RWPE2 (cell line): Measurements from ENCODE around the gene AGPAT1.
"Not testable (repeated sequence)": the region's sequence is repeated elsewhere in the genome, so short reads cannot be mapped to it uniquely, and the experiment has no call there.

ENCODE experiments used
- ATAC-seq: fragments of 200-7000 bp; cut with Tn5 transposase; 3 replicates; pipeline ENCODE4 v1.9.1; 2021; ENCODE audit warnings: low read depth
- DNase-seq: peaks from one replicate; pipeline ENCODE4 v3.0.0-alpha.2; 2020; ENCODE audit warnings: low spot score
- H3K27ac ChIP-seq: fragments of 450-650 bp; 2 replicates; pipeline ENCODE4 v1.5.1; 2017; ENCODE audit warnings: mild to moderate bottlenecking; ENCODE audit not compliant: poor library complexity, severe bottlenecking
- H3K27me3 ChIP-seq: fragments of 250-450 bp; sonication (Bioruptor Pico); 2 replicates; pipeline ENCODE4 v1.5.1; 2021; ENCODE audit warnings: mild to moderate bottlenecking, moderate library complexity; ENCODE audit not compliant: insufficient read depth, poor library complexity, severe bottlenecking
- H3K36me3 ChIP-seq: fragments of 250-450 bp; sonication (Bioruptor Pico); 2 replicates; pipeline ENCODE4 v1.5.1; 2020; ENCODE audit warnings: low read depth, mild to moderate bottlenecking, moderate library complexity
- H3K4me1 ChIP-seq: fragments of 250-450 bp; sonication (Bioruptor Pico); 2 replicates; pipeline ENCODE4 v1.5.1; 2021; ENCODE audit warnings: mild to moderate bottlenecking, moderate library complexity; ENCODE audit not compliant: insufficient read depth, poor library complexity, severe bottlenecking
- H3K4me3 ChIP-seq: fragments of 250-450 bp; sonication (Bioruptor Pico); 2 replicates; pipeline ENCODE4 v1.5.1; 2021; ENCODE audit warnings: mild to moderate bottlenecking, moderate library complexity; ENCODE audit not compliant: severe bottlenecking
- H3K9me3 ChIP-seq: fragments of 250-450 bp; sonication (Bioruptor Pico); 2 replicates; pipeline ENCODE4 v1.5.1; 2021; ENCODE audit warnings: mild to moderate bottlenecking, moderate library complexity; ENCODE audit not compliant: severe bottlenecking
- TF ChIP-seq, protein P1 (sequence below): fragments of 450-650 bp; IDR thresholded peaks from one replicate; pipeline ENCODE4 v1.5.1; 2017; ENCODE audit warnings: mild to moderate bottlenecking, moderate library complexity; ENCODE audit not compliant: poor library complexity, severe bottlenecking

AGPAT1 gene

DNA sequence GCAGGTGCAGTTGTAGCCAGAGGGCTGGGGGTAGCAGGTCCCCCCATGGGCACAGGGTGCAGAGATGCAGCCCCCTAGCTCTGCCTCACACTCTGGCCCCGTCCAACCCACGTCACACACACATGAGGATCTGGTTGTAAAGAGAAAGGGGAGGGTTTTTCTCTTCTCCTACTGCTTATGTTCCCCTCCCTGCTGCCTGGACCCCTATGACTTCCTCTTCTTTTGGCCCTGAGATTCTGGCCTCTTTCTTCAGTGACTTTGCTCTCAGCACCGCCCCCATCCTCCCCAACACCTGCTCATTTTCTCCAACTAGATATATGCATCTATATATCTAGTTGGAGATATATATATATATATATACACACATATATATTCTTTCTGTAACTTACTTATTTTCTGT is 38.2 kb upstream of the AGPAT1 start:
- Histone ChIP-seq H3K36me3 (no peaks in the 10 kb centered on the region), H3K27ac (no peak overlapping the region), H3K9me3 (no peaks in the 10 kb centered on the region), H3K27me3 (no peaks in the 10 kb centered on the region), H3K4me3 (no peak overlapping the region), H3K4me1 (no peaks in the 10 kb centered on the region)
- TF ChIP-seq, protein P1, sequence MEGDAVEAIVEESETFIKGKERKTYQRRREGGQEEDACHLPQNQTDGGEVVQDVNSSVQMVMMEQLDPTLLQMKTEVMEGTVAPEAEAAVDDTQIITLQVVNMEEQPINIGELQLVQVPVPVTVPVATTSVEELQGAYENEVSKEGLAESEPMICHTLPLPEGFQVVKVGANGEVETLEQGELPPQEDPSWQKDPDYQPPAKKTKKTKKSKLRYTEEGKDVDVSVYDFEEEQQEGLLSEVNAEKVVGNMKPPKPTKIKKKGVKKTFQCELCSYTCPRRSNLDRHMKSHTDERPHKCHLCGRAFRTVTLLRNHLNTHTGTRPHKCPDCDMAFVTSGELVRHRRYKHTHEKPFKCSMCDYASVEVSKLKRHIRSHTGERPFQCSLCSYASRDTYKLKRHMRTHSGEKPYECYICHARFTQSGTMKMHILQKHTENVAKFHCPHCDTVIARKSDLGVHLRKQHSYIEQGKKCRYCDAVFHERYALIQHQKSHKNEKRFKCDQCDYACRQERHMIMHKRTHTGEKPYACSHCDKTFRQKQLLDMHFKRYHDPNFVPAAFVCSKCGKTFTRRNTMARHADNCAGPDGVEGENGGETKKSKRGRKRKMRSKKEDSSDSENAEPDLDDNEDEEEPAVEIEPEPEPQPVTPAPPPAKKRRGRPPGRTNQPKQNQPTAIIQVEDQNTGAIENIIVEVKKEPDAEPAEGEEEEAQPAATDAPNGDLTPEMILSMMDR: no peak
- DNase-seq: no peak
- ATAC-seq: no peak

DNA sequence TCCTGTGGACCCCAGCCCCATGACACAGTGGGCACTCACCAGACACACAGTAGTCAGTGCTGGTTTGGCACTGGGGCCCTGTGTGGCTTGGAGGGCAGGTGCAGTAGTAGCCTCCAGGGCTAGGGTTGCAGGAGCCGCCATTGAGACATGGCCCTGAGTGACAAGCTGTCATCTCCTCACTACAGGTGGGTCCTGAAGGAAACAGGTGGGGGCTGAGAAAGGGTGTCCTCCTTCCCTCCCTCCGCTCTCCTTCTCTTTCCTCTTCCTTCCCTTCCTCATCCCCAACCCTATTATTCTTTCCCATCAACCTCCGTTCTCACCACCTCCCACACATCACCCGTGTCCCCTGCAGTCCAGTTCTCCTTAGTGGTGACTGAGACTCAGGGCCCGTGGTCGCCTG is 37.8 kb upstream of the AGPAT1 start:
- H3K36me3 ChIP-seq: no peaks in the 10 kb centered on the region
- H3K27me3 ChIP-seq: no peaks in the 10 kb centered on the region
- no peaks in the 10 kb centered on the region for H3K9me3 ChIP-seq
- no peak overlapping the region for H3K4me3 ChIP-seq
- ATAC-seq (no peak), DNase-seq (no peak)
- no peak overlapping the region for H3K27ac ChIP-seq
- no peaks in the 10 kb centered on the region for H3K4me1 ChIP-seq
- TF ChIP-seq, protein P1: no peak

- no peaks in the 10 kb centered on the region for H3K9me3 ChIP-seq
- TF ChIP-seq, protein P1: no peak
- ATAC-seq (no peak), DNase-seq (no peak)
- no peaks in the 10 kb centered on the region for H3K36me3 ChIP-seq
- no peaks in the 10 kb centered on the region for H3K27me3 ChIP-seq
- H3K27ac ChIP-seq: no peak overlapping the region
- H3K4me3 ChIP-seq: no peak overlapping the region
- H3K4me1 ChIP-seq: no peaks in the 10 kb centered on the region
Observed at GRCh38 chr6:32212076-32212760, 36.3 kb upstream of the AGPAT1 start.

DNA sequence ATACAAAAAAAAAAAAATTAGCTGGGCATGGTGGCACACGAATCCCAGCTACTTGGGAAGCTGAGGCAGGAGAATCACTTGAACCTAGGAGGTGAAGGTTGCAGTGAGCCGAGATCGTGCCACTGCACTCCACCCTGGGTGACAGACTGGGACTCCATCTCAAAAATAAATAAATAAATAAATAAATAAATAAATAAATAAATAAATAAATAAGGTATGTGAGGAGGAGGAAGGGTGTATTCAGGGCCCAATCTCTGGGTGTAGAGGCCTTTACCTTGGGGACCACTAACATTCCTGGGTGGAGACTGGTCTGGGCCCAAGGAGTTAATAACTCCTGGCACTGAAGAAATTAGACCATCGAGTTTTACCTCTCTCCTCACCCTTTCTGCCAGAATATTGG is 35.5 kb upstream of the AGPAT1 start:
- H3K27me3 ChIP-seq, ATAC-seq, H3K36me3 ChIP-seq, H3K4me3 ChIP-seq, H3K9me3 ChIP-seq, DNase-seq, H3K27ac ChIP-seq, H3K4me1 ChIP-seq: not testable (repeated sequence)

DNA sequence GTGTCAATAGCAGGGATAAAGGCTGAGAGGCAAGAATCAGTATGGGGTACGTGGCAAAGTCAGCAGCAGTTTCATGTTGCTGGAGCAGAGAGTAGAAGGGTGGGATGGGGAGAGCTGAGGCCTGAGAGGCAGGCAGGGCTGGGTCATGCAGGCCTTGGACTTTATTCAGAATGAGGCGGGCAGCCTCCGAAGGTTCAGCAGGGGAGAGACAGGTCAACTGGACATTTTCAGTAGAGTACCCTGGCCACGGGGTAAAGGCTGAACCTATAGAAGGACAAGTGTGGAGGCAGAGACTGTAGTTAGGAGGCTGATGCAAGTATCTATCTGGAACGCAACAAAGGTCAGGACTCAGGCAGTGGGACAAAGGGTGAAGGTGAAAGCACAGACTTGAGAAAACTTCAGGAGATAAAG is 34.3 kb upstream of the AGPAT1 start:
- Histone ChIP-seq H3K27me3 (no peaks in the 10 kb centered on the region), H3K4me3 (no peak overlapping the region), H3K4me1 (no peaks in the 10 kb centered on the region), H3K36me3 (no peaks in the 10 kb centered on the region), H3K27ac (no peak overlapping the region), H3K9me3 (no peaks in the 10 kb centered on the region)
- no peak for DNase-seq
- TF ChIP-seq, protein P1: no peak
- no peak for ATAC-seq
